Prostate gland (tissue), 2 donors: ENCODE measurements around the gene RTCA.

Experiments
- POLR2A ChIP-seq: fragments of 450-650 bp; IDR thresholded peaks from one replicate; pipeline ENCODE4 v1.6.1; 2016; ENCODE audit warnings: antibody characterized with exemption, mild to moderate bottlenecking
- POLR2AphosphoS5 ChIP-seq: sonication (generic); formaldehyde crosslinking; IDR thresholded peaks from one replicate; pipeline ENCODE4 v1.6.1; 2017; ENCODE audit warnings: antibody characterized with exemption
- TF ChIP-seq, protein P1 (sequence below), 4 experiments: fragments of 200-600 bp in 2 of 4; fragments of 450-650 bp in 2 of 4; sonication (generic) in 2 of 4; IDR thresholded peaks; 1 replicate in 3 of 4; 2 replicates in 1 of 4; pipeline ENCODE4 v1.5.1; 2016 to 2019; ENCODE audit warnings: antibody characterized with exemption in 4 of 4, mild to moderate bottlenecking in 2 of 4, moderate library complexity in 2 of 4

DNA sequence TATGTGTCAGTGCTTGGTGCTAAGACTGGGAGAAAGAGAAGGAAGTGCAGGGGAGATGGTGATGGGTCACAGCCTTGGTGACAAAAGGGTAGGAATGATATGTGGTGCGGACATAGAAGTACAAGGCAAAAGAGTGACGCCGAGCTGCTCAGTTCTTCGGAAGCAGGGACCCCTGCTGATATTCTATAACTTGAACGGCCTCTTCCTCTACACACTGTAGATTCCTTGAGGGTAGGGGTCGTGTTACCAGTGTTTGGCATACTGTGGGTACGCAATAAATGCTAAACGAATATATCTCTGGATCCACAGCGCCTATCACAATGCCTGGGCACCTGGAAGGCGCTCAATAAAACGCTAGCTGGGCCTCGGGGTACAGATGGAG, 16.9 kb upstream of the RTCA start:
- TF ChIP-seq, protein P1, sequence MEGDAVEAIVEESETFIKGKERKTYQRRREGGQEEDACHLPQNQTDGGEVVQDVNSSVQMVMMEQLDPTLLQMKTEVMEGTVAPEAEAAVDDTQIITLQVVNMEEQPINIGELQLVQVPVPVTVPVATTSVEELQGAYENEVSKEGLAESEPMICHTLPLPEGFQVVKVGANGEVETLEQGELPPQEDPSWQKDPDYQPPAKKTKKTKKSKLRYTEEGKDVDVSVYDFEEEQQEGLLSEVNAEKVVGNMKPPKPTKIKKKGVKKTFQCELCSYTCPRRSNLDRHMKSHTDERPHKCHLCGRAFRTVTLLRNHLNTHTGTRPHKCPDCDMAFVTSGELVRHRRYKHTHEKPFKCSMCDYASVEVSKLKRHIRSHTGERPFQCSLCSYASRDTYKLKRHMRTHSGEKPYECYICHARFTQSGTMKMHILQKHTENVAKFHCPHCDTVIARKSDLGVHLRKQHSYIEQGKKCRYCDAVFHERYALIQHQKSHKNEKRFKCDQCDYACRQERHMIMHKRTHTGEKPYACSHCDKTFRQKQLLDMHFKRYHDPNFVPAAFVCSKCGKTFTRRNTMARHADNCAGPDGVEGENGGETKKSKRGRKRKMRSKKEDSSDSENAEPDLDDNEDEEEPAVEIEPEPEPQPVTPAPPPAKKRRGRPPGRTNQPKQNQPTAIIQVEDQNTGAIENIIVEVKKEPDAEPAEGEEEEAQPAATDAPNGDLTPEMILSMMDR (IDR thresholded peaks at IDR 0.05): no peak
- TF ChIP-seq POLR2AphosphoS5: no peak
- no peak for TF ChIP-seq POLR2A
